ENCODE data around the gene MOK. TPM values are rescaled to one million over a fixed set of nuclear protein-coding genes. Genes with fewer than 3 reads are reported as not detected.

The MOK gene
- total RNA-seq, 4 donors from 2014 or later = 9.6 to 18.3 (median 10.7) TPM

DNA sequence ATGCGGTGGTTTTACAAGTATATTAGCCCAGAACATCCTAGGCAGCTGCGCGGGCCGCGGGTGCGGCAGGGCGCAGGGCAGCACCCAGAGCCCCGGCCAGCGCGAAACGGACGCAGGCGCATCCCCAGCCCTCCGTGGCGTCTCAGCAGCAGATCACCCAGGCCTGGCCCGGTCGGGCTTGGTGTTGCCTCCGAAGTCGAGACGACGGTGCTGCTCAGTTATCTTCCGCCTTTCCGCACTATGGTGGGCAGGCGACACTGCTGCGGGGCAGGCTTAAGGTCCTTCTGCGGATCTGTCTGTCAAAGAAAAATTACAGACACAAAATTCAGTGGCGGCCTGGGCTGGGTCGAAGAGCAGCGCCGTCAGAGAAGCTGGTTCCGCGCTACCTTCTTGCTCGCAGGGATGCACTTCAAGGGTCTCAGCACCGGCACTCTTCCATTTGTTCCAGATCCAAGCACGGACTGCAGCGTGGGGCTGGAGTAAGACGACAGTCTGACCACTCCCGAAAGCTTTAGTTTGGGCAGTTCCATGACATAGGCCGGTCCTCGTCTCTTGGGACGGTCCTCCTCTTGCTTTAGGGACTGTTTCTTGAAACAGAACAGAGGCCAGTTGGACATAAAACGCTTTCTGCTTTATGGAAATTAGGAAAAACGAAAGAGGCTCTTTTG is 75.8 kb downstream of the MOK start:
- intact Hi-C loops (cut with DNase I) = no loop called here
- H3K36me3 ChIP-seq = peaks cover 4 to 54% (median 35%) of the 10 kb centered on the region in 4 donors
- no peak for DNase-seq (ENCODE audit: extremely low spot score)
- H3K9me3 ChIP-seq = no peaks in the 10 kb centered on the region
- no peaks in the 10 kb centered on the region for H3K4me1 ChIP-seq
- H3K27ac ChIP-seq (replicated peaks in 1 of 4) = no peak overlapping the region
- H3K27me3 ChIP-seq = no peaks in the 10 kb centered on the region
- no peak overlapping the region for H3K4me3 ChIP-seq
- 95% methylated on average over 21 of the region's 43 CpGs for WGBS
- TF ChIP-seq POLR2A (IDR thresholded peaks at IDR 0.05; ENCODE audit: low read depth) (no peak), EP300 (IDR thresholded peaks at IDR 0.05) (no peak), CTCF (IDR thresholded peaks at IDR 0.05) (no peak), POLR2AphosphoS5 (IDR thresholded peaks at IDR 0.05) (no peak)

DNA sequence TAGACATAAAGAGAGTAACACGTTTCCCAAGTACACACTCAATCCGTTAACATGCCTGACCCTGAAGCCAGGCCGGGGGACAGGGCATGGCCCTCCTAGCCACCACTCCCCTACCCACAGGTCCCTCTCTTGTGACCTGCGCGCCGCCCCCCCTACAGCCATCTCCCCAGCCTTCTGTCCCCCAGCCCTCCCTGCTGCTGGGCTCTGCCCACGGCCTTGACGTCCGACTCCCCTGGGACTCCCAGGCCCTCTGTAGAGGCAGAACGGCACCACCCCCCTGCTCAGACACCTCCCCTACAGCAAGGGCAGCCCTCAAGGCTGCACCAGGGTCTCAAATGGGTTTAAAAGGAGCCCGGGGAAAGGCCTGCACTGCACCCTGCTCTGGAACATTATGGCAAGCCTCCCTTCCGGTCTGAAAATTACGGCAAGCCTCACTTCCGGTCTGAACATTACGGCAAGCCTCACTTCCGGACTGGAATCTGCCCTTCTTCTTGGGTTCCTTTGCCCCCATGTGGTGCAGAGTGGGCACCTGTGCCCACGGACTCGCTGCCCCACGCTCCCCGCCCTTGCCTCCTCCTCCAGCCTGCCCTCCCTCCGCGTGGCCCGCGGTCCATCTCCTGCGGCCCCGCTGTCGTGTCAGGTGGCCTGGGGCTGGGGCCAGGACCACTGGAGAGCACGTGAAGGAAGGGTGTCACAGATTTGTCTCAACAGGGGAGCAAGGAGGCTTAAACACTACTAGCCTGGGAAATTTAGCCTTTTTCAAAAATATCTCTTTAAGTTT is 77.6 kb downstream of the MOK start:
- peaks cover 10 to 56% (median 36%) of the 10 kb centered on the region in 4 donors for H3K36me3 ChIP-seq
- 80% methylated on average over 21 of the region's 28 CpGs for WGBS
- TF ChIP-seq POLR2AphosphoS5 (IDR thresholded peaks at IDR 0.05) (no peak), EP300 (IDR thresholded peaks at IDR 0.05) (no peak), CTCF (IDR thresholded peaks at IDR 0.05) (no peak), POLR2A (IDR thresholded peaks at IDR 0.05; ENCODE audit: low read depth) (no peak)
- DNase-seq (ENCODE audit: extremely low spot score) = no peak
- H3K4me3 ChIP-seq = no peak overlapping the region
- no peak overlapping the region for H3K27ac ChIP-seq (replicated peaks in 1 of 4)
- no peaks in the 10 kb centered on the region for H3K9me3 ChIP-seq
- H3K27me3 ChIP-seq = no peaks in the 10 kb centered on the region
- intact Hi-C loops (cut with DNase I) = no loop called here
- H3K4me1 ChIP-seq = no peaks in the 10 kb centered on the region

DNA sequence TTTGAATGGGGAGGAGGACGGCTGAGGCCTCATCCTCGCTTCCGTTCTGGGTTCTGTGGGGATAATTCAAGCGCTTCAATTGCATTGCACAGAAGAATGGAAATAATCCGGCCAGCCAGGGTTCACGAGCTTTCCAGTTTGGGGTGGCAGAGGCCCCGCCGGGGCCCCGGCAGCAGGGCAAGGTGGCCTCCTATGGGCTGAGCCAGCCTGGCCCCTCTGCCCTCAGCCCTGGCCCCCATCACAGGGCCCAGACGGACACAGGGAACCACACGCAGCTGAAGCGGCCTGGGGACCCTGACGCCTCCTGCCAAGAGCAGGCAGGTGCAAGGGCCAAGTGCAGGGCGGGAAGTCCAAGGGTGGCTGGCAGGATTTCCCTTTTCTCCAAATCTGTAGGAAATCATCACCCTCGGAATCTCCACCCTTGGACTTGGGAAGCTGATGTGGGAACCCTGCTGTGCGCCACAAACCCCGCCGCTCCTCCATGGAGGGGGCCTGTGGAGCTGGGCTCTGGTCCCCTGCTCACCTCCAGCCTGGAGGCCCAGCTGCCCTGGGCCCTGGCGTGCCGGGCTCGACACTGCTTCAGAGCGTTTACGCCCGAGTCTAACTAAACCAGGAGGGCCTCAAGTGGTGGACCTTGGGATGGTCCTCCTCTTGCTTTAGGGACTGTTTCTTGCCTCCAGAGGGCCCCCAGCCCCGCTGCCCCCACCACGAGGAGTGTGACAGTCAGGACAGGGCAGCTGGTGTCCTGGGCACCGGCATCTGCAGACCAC is 78.4 kb downstream of the MOK start:
- Histone ChIP-seq H3K9me3 (no peaks in the 10 kb centered on the region), H3K36me3 (peaks cover 11 to 50% (median 30%) of the 10 kb centered on the region in 4 donors), H3K27ac (replicated peaks in 1 of 4) (no peak overlapping the region), H3K4me3 (no peak overlapping the region), H3K27me3 (no peaks in the 10 kb centered on the region), H3K4me1 (peaks cover 0 to 2% (median 0%) of the 10 kb centered on the region in 4 donors)
- WGBS = 84% methylated on average over 18 of the region's 27 CpGs
- TF ChIP-seq POLR2AphosphoS5 (IDR thresholded peaks at IDR 0.05) = no peak
- no peak for TF ChIP-seq EP300 (IDR thresholded peaks at IDR 0.05)
- TF ChIP-seq CTCF (IDR thresholded peaks at IDR 0.05) = no peak
- no peak for TF ChIP-seq POLR2A (IDR thresholded peaks at IDR 0.05; ENCODE audit: low read depth)
- no peak for DNase-seq (ENCODE audit: extremely low spot score)
- intact Hi-C loops (cut with DNase I) = no loop called here

DNA sequence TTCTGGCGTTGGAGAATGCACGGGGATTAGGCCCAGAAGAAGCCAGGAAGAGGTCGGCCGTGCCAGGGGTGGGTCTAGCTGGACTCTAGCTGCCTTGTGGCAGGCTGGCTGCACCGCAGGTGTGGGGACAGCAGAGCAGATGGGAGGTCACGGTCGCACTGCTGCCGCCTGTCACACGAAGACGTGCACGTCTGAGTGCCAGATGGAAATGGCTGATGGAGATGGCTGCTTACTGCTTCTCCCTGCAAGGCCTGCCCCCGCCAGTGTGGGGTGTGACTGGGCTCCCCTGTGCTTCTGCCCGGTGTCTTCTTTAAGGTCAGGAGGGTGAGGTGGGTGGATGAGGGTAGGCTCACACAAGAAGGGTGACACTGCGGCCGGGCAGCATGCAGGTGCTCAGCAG is 79.0 kb downstream of the MOK start:
- H3K9me3 ChIP-seq = no peaks in the 10 kb centered on the region
- H3K4me1 ChIP-seq = peaks cover 0 to 8% (median 0%) of the 10 kb centered on the region in 4 donors
- peaks cover 8 to 50% (median 24%) of the 10 kb centered on the region in 4 donors for H3K36me3 ChIP-seq
- H3K4me3 ChIP-seq = no peak overlapping the region
- TF ChIP-seq CTCF (IDR thresholded peaks at IDR 0.05) (no peak), POLR2A (IDR thresholded peaks at IDR 0.05; ENCODE audit: low read depth) (no peak), POLR2AphosphoS5 (IDR thresholded peaks at IDR 0.05) (no peak), EP300 (IDR thresholded peaks at IDR 0.05) (no peak)
- no peak for DNase-seq (ENCODE audit: extremely low spot score)
- intact Hi-C loops (cut with DNase I) = no loop called here
- no peak overlapping the region for H3K27ac ChIP-seq (replicated peaks in 1 of 4)
- WGBS = 94% methylated on average over 4 of the region's 15 CpGs
- no peaks in the 10 kb centered on the region for H3K27me3 ChIP-seq
